HEK293 (cell line): Measurements from ENCODE around the gene CIROP.
A peak's percentile ranks its signal among the peaks of the same experiment; 100 is the strongest.

Experiments
- CTCF ChIA-PET: fragments of 350-600 bp; formaldehyde crosslinking; extraction: SDS; loops from one replicate; lab custom pipeline; 2021; ENCODE audit warnings: antibody characterized with exemption; lab: Yijun Ruan, JAX
- POLR2A ChIA-PET: fragments of 300-600 bp; formaldehyde crosslinking; extraction: SDS; loops from one replicate; lab custom pipeline; 2020; ENCODE audit warnings: antibody characterized with exemption, inconsistent platforms; lab: Yijun Ruan, JAX
- H3K27ac ChIP-seq: fragments of 200-500 bp; sonication (Bioruptor generic); 2 replicates; pipeline ENCODE4 v1.5.1; 2014; ENCODE audit warnings: low read depth, low read length, control low read depth, inconsistent platforms; ENCODE audit errors: extremely low read depth
- H3K36me3 ChIP-seq, 2 experiments: fragments of 200-500 bp in 1 of 2; sonication (Bioruptor generic) in 1 of 2; 1 replicate in 1 of 2; 2 replicates in 1 of 2; pipeline ENCODE4 v1.5.1; 2014 to 2017; ENCODE audit warnings: inconsistent platforms in 2 of 2, low read length in 2 of 2; ENCODE audit not compliant: control insufficient read depth in 2 of 2, insufficient read depth in 1 of 2
- H3K4me1 ChIP-seq: fragments of 200-500 bp; sonication (Bioruptor generic); 2 replicates; pipeline ENCODE4 v1.5.1; 2014; ENCODE audit warnings: mild to moderate bottlenecking, low read length, inconsistent platforms; ENCODE audit not compliant: control insufficient read depth, insufficient read depth
- H3K4me3 ChIP-seq: 2 replicates; pipeline ENCODE4 v1.5.1; 2011; ENCODE audit warnings: low read depth, mild to moderate bottlenecking, control low read depth, low read length, moderate library complexity
- H3K9me3 ChIP-seq: fragments of 200-500 bp; sonication (Bioruptor generic); 2 replicates; pipeline ENCODE4 v1.5.1; 2014; ENCODE audit warnings: low read depth, low read length, inconsistent platforms; ENCODE audit not compliant: control insufficient read depth, insufficient read depth
- PRDM1 ChIP-seq: fragments of 450-650 bp; formaldehyde crosslinking; IDR thresholded peaks from 2 replicates; pipeline ENCODE4; 2016; ENCODE audit warnings: missing biosample characterization, missing genetic modification characterization
- SCRT2 ChIP-seq: fragments of 450-650 bp; formaldehyde crosslinking; IDR thresholded peaks from 2 replicates; pipeline ENCODE4 v1.5.1; 2016; ENCODE audit warnings: missing biosample characterization, missing genetic modification characterization
- ZBTB21 ChIP-seq: fragments of 450-650 bp; formaldehyde crosslinking; IDR thresholded peaks from 2 replicates; pipeline ENCODE4 v1.5.1; 2017; ENCODE audit warnings: missing biosample characterization, missing genetic modification characterization
- ZBTB6 ChIP-seq: fragments of 450-650 bp; formaldehyde crosslinking; IDR thresholded peaks from 2 replicates; pipeline ENCODE4 v1.5.1; 2017; ENCODE audit warnings: missing biosample characterization, missing genetic modification characterization
- ZBTB8A ChIP-seq: fragments of 450-650 bp; formaldehyde crosslinking; IDR thresholded peaks from 2 replicates; pipeline ENCODE4 v1.5.1; 2016; ENCODE audit warnings: missing biosample characterization, missing genetic modification characterization
- ZEB2 ChIP-seq: fragments of 450-650 bp; formaldehyde crosslinking; IDR thresholded peaks from 2 replicates; pipeline ENCODE4 v1.5.1; 2016; ENCODE audit warnings: missing biosample characterization, missing genetic modification characterization
- ZIC2 ChIP-seq: fragments of 450-650 bp; formaldehyde crosslinking; IDR thresholded peaks from 2 replicates; pipeline ENCODE4 v1.5.1; 2016; ENCODE audit warnings: missing biosample characterization, missing genetic modification characterization
- ZNF10 ChIP-seq: fragments of 450-650 bp; formaldehyde crosslinking; IDR thresholded peaks from 2 replicates; pipeline ENCODE4 v1.5.1; 2017; ENCODE audit warnings: missing biosample characterization, missing genetic modification characterization
- ZNF112 ChIP-seq: fragments of 450-650 bp; formaldehyde crosslinking; IDR thresholded peaks from 2 replicates; pipeline ENCODE4 v1.5.0; 2017; ENCODE audit warnings: missing biosample characterization, missing genetic modification characterization
- ZNF155 ChIP-seq: fragments of 450-650 bp; formaldehyde crosslinking; IDR thresholded peaks from 2 replicates; pipeline ENCODE4 v1.5.1; 2016; ENCODE audit warnings: missing biosample characterization, missing genetic modification characterization
- ZNF548 ChIP-seq: fragments of 450-650 bp; formaldehyde crosslinking; IDR thresholded peaks from 2 replicates; pipeline ENCODE4 v1.5.1; 2016; ENCODE audit warnings: missing biosample characterization, missing genetic modification characterization
- ZNF670 ChIP-seq: fragments of 450-650 bp; formaldehyde crosslinking; IDR thresholded peaks from 2 replicates; pipeline ENCODE4 v1.5.1; 2016; ENCODE audit warnings: missing biosample characterization, missing genetic modification characterization, low read depth
- ZNF701 ChIP-seq: fragments of 450-650 bp; formaldehyde crosslinking; IDR thresholded peaks from 2 replicates; pipeline ENCODE4 v1.5.1; 2016; ENCODE audit warnings: missing biosample characterization, missing genetic modification characterization
- TF ChIP-seq, protein P1 (sequence below): fragments of 450-650 bp; formaldehyde crosslinking; IDR thresholded peaks from 2 replicates; pipeline ENCODE4 v1.5.1; 2016; ENCODE audit warnings: missing biosample characterization, missing genetic modification characterization

Gene CIROP

GRCh38 chr14:23117371-23118020, 12.7 kb upstream of the CIROP start:
- CTCF ChIA-PET: interaction anchor here (0.9 to 11.2 kb wide), 4 partner anchors 41 to 122 kb away, joined by 3 to 424 read pairs (median 4); partner anchors contain the start of gene SLC7A8
- Histone ChIP-seq H3K36me3 (no peaks in the 10 kb centered on the region), H3K9me3 (no peaks in the 10 kb centered on the region), H3K4me3 (no peak overlapping the region), H3K4me1 (no peaks in the 10 kb centered on the region; the same call in 1 of the 2 replicates), H3K27ac (no peak overlapping the region)
- POLR2A ChIA-PET: interaction anchor here (0.6 to 1.6 kb wide), 3 partner anchors 22 to 153 kb away, joined by 3 to 11 read pairs (median 5); partner anchors contain the start of genes ACIN1 and C14orf119
- no peak for TF ChIP-seq ZBTB21 (tag by site-specific recombination)
- 0 out of 2 replicates have a peak, but pooled peaks have one; percentile 46 for TF ChIP-seq ZBTB6 (tag by site-specific recombination)

GRCh38 chr14:23115918-23116317, 11.1 kb upstream of the CIROP start:
- H3K36me3 ChIP-seq: no peaks in the 10 kb centered on the region
- H3K4me3 ChIP-seq: no peak overlapping the region
- TF ChIP-seq ZNF112 (tag by site-specific recombination) (no peak), ZNF10 (tag by site-specific recombination) (peak; percentile 78)
- H3K9me3 ChIP-seq: no peaks in the 10 kb centered on the region
- no peaks in the 10 kb centered on the region; the same call in 1 of the 2 replicates for H3K4me1 ChIP-seq
- no peak overlapping the region for H3K27ac ChIP-seq
- POLR2A ChIA-PET: interaction anchor here (1.8 kb wide), 1 partner anchor 21 kb away, joined by 9 read pairs; the partner anchor contains the start of genes ACIN1 and C14orf119
- CTCF ChIA-PET: interaction anchor here (0.6 to 1.2 kb wide), 4 partner anchors 47 to 264 kb away, joined by 3 to 6 read pairs (median 4); no protein-coding TSS in a partner anchor

DNA sequence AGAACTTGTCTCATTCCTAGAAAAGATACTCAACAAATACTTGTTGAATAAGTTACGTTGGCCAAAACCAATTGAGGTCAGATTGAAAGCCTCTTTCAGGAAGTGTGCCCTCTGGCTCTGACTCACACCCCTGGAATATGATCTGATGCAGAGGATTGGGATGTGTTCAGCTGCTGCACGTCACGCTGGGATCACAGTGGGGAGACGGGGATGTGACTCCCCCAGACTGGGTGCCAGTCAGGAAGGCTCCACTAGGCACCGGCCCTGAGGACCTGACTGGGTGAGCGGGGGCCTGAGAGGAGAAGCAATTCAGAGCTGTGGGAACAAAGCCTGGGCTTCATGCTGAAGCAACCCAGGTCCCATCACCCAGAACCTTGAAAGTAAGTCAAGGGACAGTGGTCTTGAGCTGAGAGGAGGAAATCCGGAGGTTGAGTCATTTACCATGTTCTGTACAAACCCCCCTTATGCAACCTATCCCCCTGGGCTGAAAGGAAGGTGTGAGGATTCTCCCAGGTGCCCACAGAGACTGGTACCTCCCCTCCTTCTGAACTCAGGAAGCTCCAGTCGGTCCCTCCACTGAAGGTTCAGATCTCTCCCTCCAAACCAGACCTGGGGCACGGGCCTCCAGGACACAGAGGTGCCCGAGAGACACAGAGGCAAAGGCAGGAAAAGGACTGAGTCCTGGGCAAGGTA, 10.4 kb upstream of the CIROP start:
- Histone ChIP-seq H3K9me3 (no peaks in the 10 kb centered on the region), H3K4me1 (no peaks in the 10 kb centered on the region; the same call in 1 of the 2 replicates), H3K4me3 (no peak overlapping the region), H3K36me3 (no peaks in the 10 kb centered on the region), H3K27ac (no peak overlapping the region)
- TF ChIP-seq ZNF155 (tag by site-specific recombination) (no peak), ZNF670 (tag by site-specific recombination) (no peak), ZIC2 (tag by site-specific recombination) (peak; percentile 62; the same call in 1 of the 2 replicates), ZNF548 (tag by site-specific recombination) (no peak), ZNF10 (tag by site-specific recombination) (no peak), ZNF701 (tag by site-specific recombination) (no peak), SCRT2 (tag by site-specific recombination) (peak; percentile 98), PRDM1 (tag by site-specific recombination) (no peak), ZEB2 (tag by site-specific recombination) (0 out of 2 replicates have a peak, but pooled peaks have one; percentile 9), ZBTB8A (tag by site-specific recombination) (0 out of 2 replicates have a peak, but pooled peaks have one; percentile 9)
- TF ChIP-seq, protein P1, sequence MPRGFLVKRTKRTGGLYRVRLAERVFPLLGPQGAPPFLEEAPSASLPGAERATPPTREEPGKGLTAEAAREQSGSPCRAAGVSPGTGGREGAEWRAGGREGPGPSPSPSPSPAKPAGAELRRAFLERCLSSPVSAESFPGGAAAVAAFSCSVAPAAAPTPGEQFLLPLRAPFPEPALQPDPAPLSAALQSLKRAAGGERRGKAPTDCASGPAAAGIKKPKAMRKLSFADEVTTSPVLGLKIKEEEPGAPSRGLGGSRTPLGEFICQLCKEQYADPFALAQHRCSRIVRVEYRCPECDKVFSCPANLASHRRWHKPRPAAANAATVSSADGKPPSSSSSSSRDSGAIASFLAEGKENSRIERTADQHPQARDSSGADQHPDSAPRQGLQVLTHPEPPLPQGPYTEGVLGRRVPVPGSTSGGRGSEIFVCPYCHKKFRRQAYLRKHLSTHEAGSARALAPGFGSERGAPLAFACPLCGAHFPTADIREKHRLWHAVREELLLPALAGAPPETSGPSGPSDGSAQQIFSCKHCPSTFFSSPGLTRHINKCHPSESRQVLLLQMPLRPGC (tag by site-specific recombination): 0 out of 2 replicates have a peak, but pooled peaks have one; percentile 21
- ChIA-PET POLR2A (interaction anchor here (1.8 kb wide), 1 partner anchor 20 kb away, joined by 9 read pairs; the partner anchor contains the start of genes ACIN1 and C14orf119), CTCF (interaction anchor here (0.6 to 3.3 kb wide), 5 partner anchors 47 to 279 kb away, joined by 3 to 16 read pairs (median 4); no protein-coding TSS in a partner anchor)
